VCaP (cell line): ENCODE data around the gene IGSF8.

Experiments used
- H3K27ac ChIP-seq: fragments of 450-650 bp; 2 replicates; pipeline ENCODE4 v1.5.1; 2017
- CTCF ChIP-seq: fragments of 450-650 bp; conservative IDR thresholded peaks from 2 replicates; pipeline ENCODE4 v1.5.1; 2017; ENCODE audit warnings: mild to moderate bottlenecking, moderate library complexity

The IGSF8 gene

GRCh38 chr1:160082487-160082886 lies 15.9 kb downstream of the IGSF8 start:
- no peak for TF ChIP-seq CTCF
- H3K27ac ChIP-seq, result no peak overlapping the region

GRCh38 chr1:160081261-160081936 lies 17.0 kb downstream of the IGSF8 start, which contains the start of gene KCNJ9:
TSS of gene KCNJ9 (plus strand) at chr1:160081538. CDS start at chr1:160084031, 2,493 bp downstream.
- no peak for TF ChIP-seq CTCF
- no peak within 1 kb of the TSS for H3K27ac ChIP-seq

GRCh38 chr1:160080381-160081100 lies 17.9 kb downstream of the IGSF8 start:
- H3K27ac ChIP-seq, result no peak overlapping the region
- no peak for TF ChIP-seq CTCF

GRCh38 chr1:160079448-160079847 lies 19.0 kb downstream of the IGSF8 start:
- no peak overlapping the region for H3K27ac ChIP-seq
- TF ChIP-seq CTCF, result no peak

GRCh38 chr1:160078512-160079195 lies 19.8 kb downstream of the IGSF8 start:
- peak; percentile 79 for TF ChIP-seq CTCF
- no peak overlapping the region for H3K27ac ChIP-seq

GRCh38 chr1:160077486-160077885 lies 20.9 kb downstream of the IGSF8 start:
- no peak for TF ChIP-seq CTCF
- H3K27ac ChIP-seq, result no peak overlapping the region

- H3K27ac ChIP-seq, result no peak overlapping the region
- TF ChIP-seq CTCF, result no peak
Measured at GRCh38 chr1:160076295-160076694, 22.1 kb downstream of the IGSF8 start.
